A375 (cell line): Measurements from ENCODE around the gene USP47. TPM values are rescaled to one million over a fixed set of nuclear protein-coding genes. Genes with fewer than 3 reads are reported as not detected.

Experiments used
- total RNA-seq: library from RNA; depleted of rRNA; stranded (reverse); fragments of >200 nt; shearing (Covaris generic); gene quantifications from 2 replicates; pipeline ENCODE4 v1.2.3, GENCODE V29; 2014; rRNA removed

Gene USP47
- 30.9 and 31.9 TPM in 2 replicates for total RNA-seq

DNA sequence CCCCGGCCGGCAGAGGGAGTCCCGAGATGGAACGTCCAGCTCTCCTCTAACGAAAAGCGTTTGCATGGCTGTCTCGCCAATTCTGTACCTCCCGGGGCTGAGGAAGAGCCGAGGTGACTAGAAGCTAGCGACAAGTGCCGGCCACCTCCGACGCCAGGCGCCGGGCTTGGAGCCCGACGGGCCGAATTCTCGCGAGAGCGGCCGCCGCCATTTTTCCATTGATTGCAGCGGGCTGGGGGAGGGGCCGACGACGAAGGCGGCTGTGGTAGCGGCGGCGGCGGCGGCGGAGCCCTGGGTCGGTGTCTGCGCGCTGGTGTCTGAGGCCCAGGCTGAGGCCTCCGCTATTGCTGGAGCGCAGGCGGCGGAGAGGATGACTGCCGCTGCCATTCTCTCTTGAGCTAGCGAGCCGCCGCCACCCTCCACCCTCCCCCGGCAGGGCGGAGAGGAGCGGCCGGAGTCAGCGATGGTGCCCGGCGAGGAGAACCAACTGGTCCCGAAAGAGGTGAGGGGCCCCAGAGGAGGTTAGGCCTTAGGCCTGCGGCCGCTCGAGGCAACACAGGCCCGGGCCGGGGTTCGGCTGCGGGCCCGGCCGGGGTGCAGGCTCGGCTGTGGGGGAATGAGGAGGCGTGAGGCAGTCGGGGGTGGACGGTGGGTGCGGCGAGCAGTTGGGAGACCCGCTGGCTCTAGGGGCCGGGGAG lies at the start of gene USP47:
Gene USP47 (plus strand): TSS at position 250 of the 698 bp plus-strand sequence. CDS start 214 bp downstream, at position 464.

GRCh38 chr11:12007769-12008737 lies 166.3 kb downstream of the USP47 start, which contains the start of gene DKK3:
TSS of gene DKK3 (minus strand) at chr11:12008626. CDS start at chr11:12008582, 44 bp downstream.

Other genes starting within 250 kb of the USP47 start
- gene GALNT18, start 220.0 kb upstream of the USP47 start, total RNA-seq, result 4.6 and 5.1 TPM in 2 replicates
- 8.8 and 13.8 TPM in 2 replicates for gene DKK3, start 166.7 kb downstream of the USP47 start, total RNA-seq